Astrocyte of the hippocampus (primary cell): Measurements from ENCODE around the gene SUFU.
A peak's percentile ranks its signal among the peaks of the same experiment; 100 is the strongest.
"Not testable (repeated sequence)": the region's sequence is repeated elsewhere in the genome, so short reads cannot be mapped to it uniquely, and the experiment has no call there.

Source experiments
- DNase-seq: peaks from one replicate; pipeline ENCODE4 v3.0.0; 2011; ENCODE audit warnings: low read depth, low spot score

SUFU gene

GRCh38 chr10:102514487-102515311 is 10.9 kb downstream of the SUFU start:
- DNase-seq, result no peak

DNA sequence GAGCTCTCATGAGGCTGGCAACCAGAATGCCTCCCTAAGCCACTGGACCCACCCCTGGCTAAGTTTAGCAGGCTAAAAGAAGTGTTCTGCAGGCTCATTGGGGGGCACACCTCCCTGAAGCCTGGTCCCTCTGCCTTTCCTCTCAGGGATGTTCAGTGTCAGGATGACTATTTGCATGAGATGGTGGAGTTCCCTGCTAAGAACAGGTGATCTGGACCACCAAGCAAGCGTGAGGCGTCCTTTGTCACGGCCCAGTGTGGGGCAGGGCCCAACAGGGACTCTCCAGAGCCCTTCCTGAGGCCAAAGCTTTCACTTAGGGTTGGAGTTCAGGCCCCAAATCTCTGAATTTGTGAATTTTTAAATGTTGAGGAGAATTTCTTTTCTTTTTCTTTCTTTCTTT is 12.0 kb downstream of the SUFU start:
- no peak for DNase-seq

- DNase-seq, result peak; percentile 44
These were observed 13.8 kb downstream of the SUFU start for GRCh38 chr10:102517553-102517952.

DNA sequence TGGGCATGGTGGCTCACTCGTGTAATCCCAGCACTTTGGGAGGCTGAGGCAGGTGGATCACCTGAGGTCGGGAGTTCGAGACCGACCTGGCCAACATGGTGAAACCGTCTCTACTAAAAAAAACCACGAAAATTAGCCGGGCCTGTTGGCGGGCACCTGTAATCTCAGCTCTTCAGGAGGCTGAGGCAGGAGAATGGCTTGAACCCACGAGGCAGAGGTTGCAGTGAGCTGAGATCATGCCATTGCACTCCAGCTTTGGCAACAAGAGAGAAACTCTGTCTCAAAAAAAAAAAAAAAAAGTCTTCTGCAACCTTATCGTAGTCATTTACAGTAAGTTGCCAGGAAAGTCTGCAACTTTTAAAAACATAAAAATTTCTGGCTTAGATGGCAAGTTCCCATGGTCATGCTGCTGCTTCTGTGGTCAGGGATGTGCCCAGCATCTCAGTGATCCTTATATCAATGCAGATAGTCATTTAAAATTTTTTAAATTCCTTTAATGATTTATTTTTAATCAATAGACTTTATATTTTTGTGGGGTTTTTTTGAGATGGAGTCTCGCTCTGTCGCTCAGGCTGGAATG is 15.6 kb downstream of the SUFU start:
- DNase-seq, result no peak

- DNase-seq, result no peak
These were observed 19.1 kb downstream of the SUFU start for GRCh38 chr10:102522874-102523249.

DNA sequence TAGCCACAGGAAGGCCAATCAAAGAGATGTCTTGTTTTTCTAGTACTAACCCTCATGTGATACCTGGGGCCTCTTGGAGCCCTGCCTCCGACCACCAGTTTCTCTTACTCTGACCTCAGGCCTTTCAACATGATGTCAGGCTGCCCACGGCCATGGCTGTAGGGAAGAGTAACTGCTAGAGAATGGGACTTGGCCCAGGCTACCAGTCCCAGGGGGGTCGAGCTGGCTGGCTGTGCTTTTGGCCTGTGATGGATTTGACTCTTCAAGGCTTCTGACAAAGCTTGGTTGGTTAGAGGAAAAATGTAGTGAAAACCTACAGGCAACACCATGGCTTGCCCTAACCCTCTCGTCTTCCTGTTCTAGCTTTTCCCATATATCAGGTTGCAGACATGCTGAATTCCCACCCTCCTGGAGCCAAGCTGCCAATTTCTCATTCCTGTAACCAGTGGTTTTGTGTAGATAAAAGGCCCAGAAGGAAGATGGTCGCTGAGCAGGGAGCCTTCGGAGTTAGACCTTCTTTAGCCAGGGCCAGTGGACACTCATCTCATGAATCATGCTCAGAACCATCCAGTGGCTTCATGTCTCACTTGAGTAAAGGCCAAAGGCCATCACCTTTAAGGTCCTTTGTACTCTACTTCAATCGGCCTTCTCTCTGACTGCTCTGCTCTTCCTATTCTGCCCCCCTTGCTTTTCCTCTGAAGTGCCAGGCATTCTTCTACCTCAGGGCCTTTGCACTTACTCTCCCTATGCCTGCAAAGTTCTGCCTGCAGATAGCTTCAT is 19.7 kb downstream of the SUFU start:
- DNase-seq, result peak; percentile 82

DNA sequence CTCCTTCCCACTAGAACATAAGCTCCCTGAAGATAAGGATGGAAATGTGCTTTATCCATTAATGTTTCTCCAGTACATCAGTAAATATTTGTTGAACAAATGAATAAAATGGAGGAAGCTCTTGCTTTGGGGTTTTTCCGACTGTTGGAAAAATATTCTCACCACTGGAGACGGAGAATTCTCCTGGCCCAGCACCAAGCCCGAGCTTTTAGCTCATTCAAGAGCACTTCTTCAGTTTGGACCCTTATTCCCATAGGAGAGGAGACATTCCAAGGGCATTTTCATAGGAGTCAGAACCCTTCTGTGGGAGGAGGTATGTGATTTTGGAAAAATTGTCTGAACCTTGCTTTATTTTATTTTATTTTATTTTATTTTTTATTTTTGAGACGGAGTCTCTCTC is 21.0 kb downstream of the SUFU start:
- no peak for DNase-seq

GRCh38 chr10:102527546-102527945 is 23.8 kb downstream of the SUFU start:
- DNase-seq, result no peak

DNA sequence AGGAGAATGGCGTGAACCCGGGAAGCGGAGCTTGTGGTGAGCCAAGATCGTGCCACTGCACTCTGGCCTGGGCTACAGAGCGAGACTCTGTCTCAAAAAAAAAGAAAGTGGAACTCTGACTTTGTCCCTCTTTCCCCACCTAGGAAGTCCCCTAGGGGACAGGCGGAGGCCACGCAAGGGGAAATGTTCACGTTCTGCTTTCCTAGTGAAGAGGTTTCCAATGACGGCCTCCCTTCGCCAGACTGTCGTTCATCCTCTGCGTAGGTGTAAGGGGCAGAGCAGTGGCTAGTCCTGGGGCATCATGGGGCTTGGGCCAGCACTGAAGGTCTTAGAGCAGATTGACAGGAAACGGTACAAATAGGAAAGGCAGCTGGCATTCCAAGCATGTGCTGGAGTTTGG is 30.6 kb downstream of the SUFU start:
- no peak for DNase-seq

- not testable (repeated sequence) for DNase-seq
These were observed 31.2 kb downstream of the SUFU start for GRCh38 chr10:102534966-102535365.

DNA sequence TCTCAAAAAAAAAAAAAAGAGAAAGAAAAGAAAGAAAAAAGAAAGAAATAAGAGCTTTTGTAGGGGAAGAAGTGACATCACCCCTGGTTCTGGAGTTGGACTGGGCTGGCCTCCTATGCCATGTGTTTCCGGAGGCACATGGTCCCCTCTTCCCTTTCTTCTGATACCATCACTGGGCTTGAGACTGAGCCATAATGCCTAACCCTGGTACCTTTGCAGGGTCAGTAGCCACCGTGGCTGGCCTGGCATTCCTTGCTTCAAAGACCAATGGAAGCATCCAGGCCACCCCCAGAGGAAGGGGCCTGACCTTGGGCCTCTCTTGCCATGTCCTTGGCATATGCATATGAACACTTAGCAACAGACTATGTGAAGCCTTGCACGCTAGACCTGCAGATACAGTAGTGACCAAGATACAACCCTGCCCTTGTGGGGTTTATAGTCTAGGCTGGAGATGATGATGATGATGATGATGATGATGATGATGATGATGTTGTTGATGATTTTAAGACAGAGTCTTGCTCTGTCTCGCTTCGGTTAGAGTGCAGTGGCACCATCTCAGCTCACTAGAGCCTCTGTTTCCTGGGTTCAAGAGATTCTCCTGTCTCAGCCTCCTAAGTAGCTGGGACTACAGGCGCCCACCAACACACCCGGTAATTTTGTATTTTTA is 31.8 kb downstream of the SUFU start:
- no peak for DNase-seq

DNA sequence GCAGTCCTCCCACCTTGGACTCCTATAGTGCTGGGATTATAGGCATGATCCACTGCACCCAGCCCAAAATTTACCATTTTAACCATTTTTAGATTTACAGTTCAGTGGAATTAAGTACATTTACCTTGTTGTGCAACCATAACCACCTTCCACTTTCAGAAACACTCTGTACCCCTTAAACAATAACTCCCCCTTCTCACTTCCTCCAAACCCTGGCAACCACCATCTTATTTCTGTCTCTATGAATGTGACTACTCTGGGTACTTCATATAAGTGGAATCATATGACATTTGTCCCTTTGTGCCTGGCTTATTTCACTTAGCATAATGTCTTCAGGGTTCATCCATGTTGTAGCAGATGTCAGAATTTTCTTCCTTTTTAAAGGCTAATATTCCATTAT is 33.6 kb downstream of the SUFU start:
- DNase-seq, result no peak

DNA sequence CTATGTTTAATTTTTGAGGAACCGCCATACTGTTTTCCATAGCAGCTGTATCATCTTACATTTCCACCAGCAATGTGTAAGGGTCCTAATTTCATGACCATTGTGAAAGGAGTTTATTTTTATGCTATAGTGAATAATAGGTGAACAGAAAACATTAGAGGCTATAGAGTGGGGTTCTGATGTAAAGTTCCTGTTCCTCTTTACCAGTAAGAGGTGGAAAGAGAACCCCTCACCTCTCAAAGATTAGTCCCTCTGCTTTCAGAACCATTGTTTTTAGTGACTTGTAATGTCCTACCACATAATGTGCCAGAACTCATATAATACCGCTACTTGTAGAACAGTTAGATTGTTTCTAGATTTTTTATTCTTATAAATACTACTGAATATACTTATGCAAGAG is 34.2 kb downstream of the SUFU start:
- no peak for DNase-seq

GRCh38 chr10:102538811-102539210 is 35.0 kb downstream of the SUFU start:
- no peak for DNase-seq

GRCh38 chr10:102540023-102540422 is 36.3 kb downstream of the SUFU start:
- DNase-seq, result peak; percentile 23

- peak; percentile 57 for DNase-seq
These were observed 39.1 kb downstream of the SUFU start for GRCh38 chr10:102542800-102543418.

GRCh38 chr10:102545265-102545871 is 41.6 kb downstream of the SUFU start:
- DNase-seq, result no peak

- DNase-seq, result no peak
These were observed 42.2 kb downstream of the SUFU start for GRCh38 chr10:102545997-102546396.

DNA sequence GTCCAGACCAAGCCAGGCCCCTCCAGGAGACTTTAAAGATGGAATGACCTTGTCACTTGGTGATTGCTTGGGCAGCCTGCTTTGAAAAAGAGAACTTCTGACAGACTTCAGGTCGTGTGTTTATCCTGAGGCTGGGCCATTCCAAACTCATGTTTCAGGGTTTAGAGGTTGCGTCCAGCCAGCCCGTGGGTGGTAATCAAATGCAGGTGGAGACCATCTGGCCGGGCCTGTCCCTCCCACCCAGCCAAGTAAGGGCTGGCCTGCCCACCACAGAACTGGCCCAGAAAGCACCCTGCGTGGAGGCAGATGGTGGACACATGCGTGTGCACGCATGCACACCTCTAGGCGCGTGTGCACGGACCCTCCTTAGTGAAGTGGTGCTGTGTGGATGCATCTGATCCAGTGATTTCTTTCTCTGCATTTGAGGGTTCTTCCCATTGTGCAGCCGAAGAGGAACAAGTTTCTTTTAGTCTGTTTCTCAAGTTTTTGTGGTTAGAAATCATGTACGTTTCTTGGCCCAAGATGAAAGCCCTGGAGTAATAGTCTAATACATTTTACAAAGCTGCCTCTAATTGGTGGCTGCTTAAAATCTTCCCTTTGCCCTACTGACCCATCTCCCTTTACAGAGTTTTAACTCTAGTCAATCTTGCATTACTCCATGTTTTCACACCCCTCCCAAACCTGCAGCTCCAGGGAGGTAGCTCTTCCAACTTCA is 43.0 kb downstream of the SUFU start:
- peak; percentile 37 for DNase-seq

- no peak for DNase-seq
These were observed 45.8 kb downstream of the SUFU start for GRCh38 chr10:102549549-102549948.
